ENCODE data around the gene KATNIP.

Gene KATNIP

DNA sequence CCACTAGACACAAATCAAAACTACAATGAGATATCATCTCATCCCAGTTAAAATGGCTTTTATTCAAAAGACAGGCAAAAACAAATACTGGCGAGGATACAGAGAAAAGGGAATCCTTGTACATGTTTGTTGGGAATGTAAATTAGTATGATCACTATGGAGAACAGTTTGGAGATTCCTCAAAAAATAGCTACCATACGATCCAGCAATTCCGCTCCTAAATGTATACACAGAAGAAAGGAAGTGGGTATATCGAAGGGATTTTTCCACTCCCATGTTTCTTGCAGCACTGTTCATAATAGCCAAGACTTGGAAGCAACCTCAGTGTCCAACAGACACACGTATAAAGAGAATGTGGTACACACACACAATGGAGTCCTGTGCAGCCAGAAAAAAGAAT lies 35.3 kb downstream of the KATNIP start:
- DNase-seq: no peak

GRCh38 chr16:27586711-27587110 lies 36.8 kb downstream of the KATNIP start:
- DNase-seq: no peak

- DNase-seq: no peak
Observed at GRCh38 chr16:27588057-27588456, 38.1 kb downstream of the KATNIP start.

DNA sequence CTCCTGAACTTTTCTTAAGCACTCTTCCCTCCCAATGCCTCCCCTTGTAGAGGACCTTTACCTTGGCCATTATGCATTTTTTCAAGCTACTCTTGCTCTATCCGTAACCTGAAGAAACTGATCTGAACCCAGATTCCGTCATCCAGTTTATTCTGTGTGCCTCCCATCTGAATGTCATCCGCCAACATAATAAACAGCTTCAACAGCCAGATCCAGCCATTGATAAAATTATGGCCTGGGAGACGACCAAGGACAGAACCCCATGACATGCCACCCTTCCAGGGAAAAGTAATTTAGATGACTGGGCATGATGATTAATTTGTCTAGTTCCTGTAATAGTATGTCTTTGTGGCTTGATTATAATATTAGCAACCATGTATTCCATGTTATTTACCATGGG lies 41.9 kb downstream of the KATNIP start:
- no peak for DNase-seq

DNA sequence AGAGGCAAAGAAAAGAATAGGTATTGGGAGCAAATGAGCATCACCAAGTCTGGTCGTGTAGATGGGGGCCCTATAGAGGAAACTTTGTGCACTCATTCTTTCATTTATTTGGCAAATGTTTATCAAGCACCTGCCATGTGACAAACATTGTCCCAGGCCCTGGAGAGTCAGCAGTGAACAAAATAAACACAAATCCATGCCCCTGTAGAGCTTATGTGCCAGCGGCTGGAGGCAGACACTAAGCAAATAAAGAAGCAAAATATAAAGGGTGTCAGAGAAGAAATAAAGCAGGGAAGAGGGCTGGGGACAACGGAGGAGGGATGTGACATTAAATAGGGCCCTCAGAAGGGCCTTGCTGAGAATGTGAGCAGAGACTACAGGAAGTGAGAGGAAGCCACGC lies 45.5 kb downstream of the KATNIP start:
- no peak for DNase-seq

GRCh38 chr16:27595993-27596392 lies 46.0 kb downstream of the KATNIP start:
- no peak for DNase-seq

- no peak for DNase-seq
Observed at GRCh38 chr16:27596411-27596810, 46.5 kb downstream of the KATNIP start.

GRCh38 chr16:27597361-27597760 lies 47.4 kb downstream of the KATNIP start:
- DNase-seq: no peak

DNA sequence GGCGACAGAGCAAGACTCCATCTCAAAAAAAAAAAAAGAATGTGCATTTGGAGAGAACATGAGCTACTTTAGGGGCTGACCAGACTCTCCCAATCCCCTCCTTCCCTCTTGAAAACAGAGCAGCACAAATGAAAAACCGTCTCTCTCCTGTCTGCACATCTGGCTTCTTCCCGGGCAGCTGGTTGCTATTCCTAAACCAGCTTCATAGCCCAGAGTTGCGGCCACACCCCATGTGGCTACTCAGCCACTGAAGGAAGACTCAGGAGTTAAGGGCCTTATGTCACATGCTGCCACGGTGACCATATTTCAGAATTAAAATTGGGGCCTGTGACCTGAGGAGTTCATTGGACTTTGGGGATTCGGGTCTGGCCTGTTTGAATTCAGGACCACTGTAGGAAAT lies 48.3 kb downstream of the KATNIP start:
- no peak for DNase-seq

GRCh38 chr16:27598931-27599565 lies 49.1 kb downstream of the KATNIP start:
- no peak for DNase-seq

GRCh38 chr16:27599606-27600005 lies 49.7 kb downstream of the KATNIP start:
- DNase-seq: no peak

Measured in inflammatory macrophage (primary cell).